Measurements from ENCODE around the gene UBE3B.

Gene UBE3B

GRCh38 chr12:109532721-109533486 is 55.5 kb downstream of the UBE3B start:
- TF ChIP-seq MAX (IDR thresholded peaks at IDR 0.05; ENCODE audit: low read depth, low read length) (no peak), MYC (IDR thresholded peaks at IDR 0.05; ENCODE audit: low read depth, low read length) (no peak), CTCF (IDR thresholded peaks at IDR 0.05; ENCODE audit: low read depth, low read length) (no peak), POLR2A (IDR thresholded peaks at IDR 0.05; ENCODE audit: extremely low read depth, insufficient read length) (no peak)
- no peak overlapping the region for H3K4me3 ChIP-seq (ENCODE audit: low read depth, low read length)
- no peak for DNase-seq (ENCODE audit: low read depth)

- no peak for DNase-seq (ENCODE audit: low read depth)
- no peak overlapping the region for H3K4me3 ChIP-seq (ENCODE audit: low read depth, low read length)
- TF ChIP-seq POLR2A (IDR thresholded peaks at IDR 0.05; ENCODE audit: extremely low read depth, insufficient read length) (no peak), MAX (IDR thresholded peaks at IDR 0.05; ENCODE audit: low read depth, low read length) (no peak), MYC (IDR thresholded peaks at IDR 0.05; ENCODE audit: low read depth, low read length) (no peak), CTCF (IDR thresholded peaks at IDR 0.05; ENCODE audit: low read depth, low read length) (no peak)
Measured at GRCh38 chr12:109533487-109533740, 56.0 kb downstream of the UBE3B start.

GRCh38 chr12:109534456-109534855 is 57.0 kb downstream of the UBE3B start:
- H3K4me3 ChIP-seq (ENCODE audit: low read depth, low read length) = no peak overlapping the region
- DNase-seq (ENCODE audit: low read depth) = no peak
- no peak for TF ChIP-seq MYC (IDR thresholded peaks at IDR 0.05; ENCODE audit: low read depth, low read length)
- TF ChIP-seq POLR2A (IDR thresholded peaks at IDR 0.05; ENCODE audit: extremely low read depth, insufficient read length) = no peak
- no peak for TF ChIP-seq MAX (IDR thresholded peaks at IDR 0.05; ENCODE audit: low read depth, low read length)
- TF ChIP-seq CTCF (IDR thresholded peaks at IDR 0.05; ENCODE audit: low read depth, low read length) = no peak

- DNase-seq (ENCODE audit: low read depth) = no peak
- H3K4me3 ChIP-seq (ENCODE audit: low read depth, low read length) = no peak overlapping the region
- TF ChIP-seq POLR2A (IDR thresholded peaks at IDR 0.05; ENCODE audit: extremely low read depth, insufficient read length) (no peak), CTCF (IDR thresholded peaks at IDR 0.05; ENCODE audit: low read depth, low read length) (no peak), MYC (IDR thresholded peaks at IDR 0.05; ENCODE audit: low read depth, low read length) (no peak), MAX (IDR thresholded peaks at IDR 0.05; ENCODE audit: low read depth, low read length) (no peak)
Measured at GRCh38 chr12:109535231-109535862, 57.9 kb downstream of the UBE3B start.

GRCh38 chr12:109535863-109536250 is 58.4 kb downstream of the UBE3B start:
- H3K4me3 ChIP-seq (ENCODE audit: low read depth, low read length) = no peak overlapping the region
- DNase-seq (ENCODE audit: low read depth) = no peak
- TF ChIP-seq MAX (IDR thresholded peaks at IDR 0.05; ENCODE audit: low read depth, low read length) (no peak), POLR2A (IDR thresholded peaks at IDR 0.05; ENCODE audit: extremely low read depth, insufficient read length) (no peak), MYC (IDR thresholded peaks at IDR 0.05; ENCODE audit: low read depth, low read length) (no peak), CTCF (IDR thresholded peaks at IDR 0.05; ENCODE audit: low read depth, low read length) (no peak)

All from NB4 (cell line).